GM23338 (cell line): ENCODE data around the gene NAXE. TPM values are rescaled to one million over a fixed set of nuclear protein-coding genes. Genes with fewer than 3 reads are reported as not detected.

ENCODE experiments used
- ATAC-seq: fragments of 200-7000 bp; cut with Tn5 transposase; 3 replicates; pipeline ENCODE4 v1.9.1; 2020
- DNase-seq: peaks from one replicate; pipeline ENCODE4 v3.0.0-alpha.2; 2015; ENCODE audit warnings: low spot score
- H2AFZ ChIP-seq: fragments of 200-600 bp; sonication (generic); 2 replicates; pipeline ENCODE4 v1.8.0; 2016; ENCODE audit warnings: antibody characterized with exemption, mild to moderate bottlenecking, moderate library complexity
- H3F3A ChIP-seq: fragments of 200-600 bp; sonication (generic); replicated peaks from 2 replicates; pipeline ENCODE4 v1.8.0; 2017; ENCODE audit warnings: antibody characterized with exemption, mixed run types, low read depth
- H3K27ac ChIP-seq: fragments of 200-600 bp; sonication (generic); 2 replicates; pipeline ENCODE4 v1.6.1; 2016; ENCODE audit warnings: low read depth
- H3K27me3 ChIP-seq: fragments of 200-600 bp; sonication (generic); 2 replicates; pipeline ENCODE4 v1.8.0; 2016; ENCODE audit warnings: mild to moderate bottlenecking, mixed run types, moderate library complexity; ENCODE audit not compliant: insufficient read depth
- H3K36me3 ChIP-seq: fragments of 200-600 bp; sonication (generic); 2 replicates; pipeline ENCODE4 v1.8.0; 2016; ENCODE audit warnings: mild to moderate bottlenecking; ENCODE audit not compliant: insufficient read depth
- H3K4me1 ChIP-seq: fragments of 200-600 bp; sonication (generic); 2 replicates; pipeline ENCODE4 v1.8.0; 2016; ENCODE audit warnings: mild to moderate bottlenecking, moderate library complexity; ENCODE audit not compliant: insufficient read depth
- H3K4me2 ChIP-seq: fragments of 200-600 bp; sonication (generic); 2 replicates; pipeline ENCODE4 v1.7.1; 2017; ENCODE audit warnings: mixed run types
- H3K4me3 ChIP-seq: fragments of 200-600 bp; sonication (generic); 2 replicates; pipeline ENCODE4 v1.6.1; 2016; ENCODE audit warnings: mixed run types
- H3K79me2 ChIP-seq: fragments of 200-600 bp; sonication (generic); replicated peaks from 2 replicates; pipeline ENCODE4 v1.8.0; 2017; ENCODE audit warnings: mild to moderate bottlenecking; ENCODE audit not compliant: insufficient read depth
- H3K9me2 ChIP-seq: fragments of 200-600 bp; sonication (generic); 2 replicates; pipeline ENCODE4 v1.8.0; 2017; ENCODE audit not compliant: insufficient read depth
- H4K20me1 ChIP-seq: fragments of 200-600 bp; sonication (generic); replicated peaks from 2 replicates; pipeline ENCODE4 v1.8.0; 2017; ENCODE audit warnings: mild to moderate bottlenecking; ENCODE audit not compliant: insufficient read depth
- H3K27ac Mint-ChIP-seq: 2 replicates; pipeline ENCODE4 v1.8.0; 2020; ENCODE audit warnings: inconsistent platforms, mild to moderate bottlenecking, moderate library complexity, mixed read lengths
- H3K27me3 Mint-ChIP-seq: 3 replicates; pipeline ENCODE4 v1.8.0; 2022; ENCODE audit warnings: low read depth, mild to moderate bottlenecking, moderate library complexity, mixed read lengths, inconsistent platforms; ENCODE audit not compliant: insufficient read depth, poor library complexity
- H3K36me3 Mint-ChIP-seq: 3 replicates; pipeline ENCODE4 v1.8.0; 2021; ENCODE audit warnings: low read depth, mild to moderate bottlenecking, inconsistent platforms, moderate library complexity, mixed read lengths
- H3K4me1 Mint-ChIP-seq: 3 replicates; pipeline ENCODE4 v1.8.0; 2020; ENCODE audit warnings: mild to moderate bottlenecking, inconsistent platforms, mixed read lengths
- H3K4me3 Mint-ChIP-seq: 3 replicates; pipeline ENCODE4 v1.8.0; 2021; ENCODE audit warnings: moderate library complexity, mild to moderate bottlenecking, inconsistent platforms, mixed read lengths
- H3K9me3 Mint-ChIP-seq: 3 replicates; pipeline ENCODE4 v1.8.0; 2020; ENCODE audit warnings: moderate library complexity, mild to moderate bottlenecking, inconsistent platforms, mixed read lengths
- CREB1 ChIP-seq: fragments of 250-450 bp; sonication (Bioruptor Pico); IDR thresholded peaks from 2 replicates; pipeline ENCODE4 v1.5.0; 2020; ENCODE audit warnings: low read depth, mild to moderate bottlenecking, moderate library complexity
- EZH2 ChIP-seq: fragments of 200-600 bp; sonication (generic); IDR thresholded peaks from one replicate; pipeline ENCODE4 v1.8.0; 2017; ENCODE audit warnings: antibody characterized with exemption, mild to moderate bottlenecking, low read depth; ENCODE audit not compliant: unreplicated experiment
- EZH2phosphoT487 ChIP-seq: fragments of 200-600 bp; sonication (generic); IDR thresholded peaks from one replicate; pipeline ENCODE4 v1.8.1; 2018; ENCODE audit warnings: antibody characterized with exemption; ENCODE audit not compliant: unreplicated experiment
- JUNB ChIP-seq: IDR thresholded peaks from one replicate; pipeline ENCODE4 v1.6.1; 2016; ENCODE audit warnings: antibody characterized with exemption; ENCODE audit not compliant: unreplicated experiment
- NANOG ChIP-seq: IDR thresholded peaks from 2 replicates; pipeline ENCODE4 v1.6.1; 2016; ENCODE audit warnings: antibody characterized with exemption, borderline replicate concordance
- POLR2AphosphoS5 ChIP-seq: IDR thresholded peaks from 2 replicates; pipeline ENCODE4 v1.6.1; 2016; ENCODE audit warnings: antibody characterized with exemption, low read depth
- STAT1 ChIP-seq: IDR thresholded peaks from one replicate; pipeline ENCODE4 v1.6.1; 2016; ENCODE audit warnings: antibody characterized with exemption; ENCODE audit not compliant: unreplicated experiment
- ZNF114 ChIP-seq: fragments of 250-450 bp; sonication (Bioruptor Pico); IDR thresholded peaks from 2 replicates; pipeline ENCODE4 v1.5.0; 2020; ENCODE audit warnings: mild to moderate bottlenecking, moderate library complexity
- ZNF331 ChIP-seq: fragments of 250-450 bp; sonication (Bioruptor Pico); IDR thresholded peaks from 2 replicates; pipeline ENCODE4 v1.5.0; 2020; ENCODE audit warnings: low read depth, mild to moderate bottlenecking, moderate library complexity
- polyA plus RNA-seq: library from polyadenylated mRNA; unstranded; fragments of >200 nt; fragmentation: Nextera tagmentation; extraction: Ambion mirVana; gene quantifications from 2 replicates; pipeline ENCODE4 v1.2.1, GENCODE V29; 2016
- total RNA-seq: library from RNA; depleted of rRNA; stranded (reverse); fragments of >200 nt; shearing (Covaris generic); gene quantifications from 2 replicates; pipeline ENCODE4 v1.2.3, GENCODE V29; 2014
- TF ChIP-seq, protein P1 (sequence below): IDR thresholded peaks from one replicate; pipeline ENCODE4 v1.6.1; 2018; ENCODE audit warnings: antibody characterized with exemption; ENCODE audit not compliant: unreplicated experiment
- TF ChIP-seq, protein P2 (sequence below): IDR thresholded peaks from 2 replicates; pipeline ENCODE4 v1.6.1; 2016; ENCODE audit warnings: antibody characterized with exemption
- TF ChIP-seq, protein P3 (sequence below): fragments of 250-450 bp; sonication (Bioruptor Pico); IDR thresholded peaks from 2 replicates; pipeline ENCODE4 v1.5.0; 2020; ENCODE audit warnings: mild to moderate bottlenecking, moderate library complexity
- TF ChIP-seq, protein P4 (sequence below), 2 experiments: fragments of 200-600 bp in 1 of 2; sonication (generic) in 1 of 2; conservative IDR thresholded peaks; 2 replicates each; pipeline versions ENCODE4 v1.5.1 to v1.6.1; 2016 to 2017; ENCODE audit warnings: antibody characterized with exemption in 2 of 2, low read depth in 2 of 2, mild to moderate bottlenecking in 2 of 2, moderate library complexity in 1 of 2

NAXE gene
- total and polyA plus RNA-seq, 2 experiments from 2014 or later: 82.1 to 87.5 TPM

DNA sequence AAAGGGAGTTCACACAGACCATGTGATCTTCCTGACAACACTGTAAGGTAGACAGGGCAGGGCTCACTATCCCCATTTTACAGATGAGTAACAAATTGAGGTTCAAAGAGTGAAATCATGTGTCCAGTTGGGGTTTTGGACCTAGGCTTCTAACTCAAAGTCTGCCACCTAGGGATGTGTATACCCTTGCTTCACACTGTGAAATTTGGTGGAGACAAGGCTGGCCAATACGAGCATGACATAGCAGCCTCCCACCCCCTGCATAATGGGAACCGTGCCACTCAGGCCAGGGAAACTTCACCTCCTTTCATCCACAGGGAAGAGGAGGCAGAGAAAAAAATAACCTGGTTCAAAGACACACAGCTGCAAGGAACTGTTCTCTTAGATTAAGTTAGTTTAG is 26.1 kb upstream of the NAXE start:
- no peaks in the 10 kb centered on the region for H3K9me2 ChIP-seq
- 0 out of 2 replicates have a peak, but pooled peaks cover 22% of the 10 kb centered on the region for H3K36me3 ChIP-seq
- peaks cover 7% of the 10 kb centered on the region for H4K20me1 ChIP-seq
- H3K36me3 Mint-ChIP-seq: peaks cover 37% of the 10 kb centered on the region
- H3K4me2 ChIP-seq: no peak overlapping the region
- TF ChIP-seq EZH2phosphoT487 (no peak), ZNF114 (CRISPR knock-in tag) (no peak), JUNB (no peak), ZNF331 (CRISPR knock-in tag) (no peak), NANOG (no peak), STAT1 (no peak), POLR2AphosphoS5 (no peak), EZH2 (no peak), CREB1 (CRISPR knock-in tag) (no peak)
- TF ChIP-seq, protein P1, sequence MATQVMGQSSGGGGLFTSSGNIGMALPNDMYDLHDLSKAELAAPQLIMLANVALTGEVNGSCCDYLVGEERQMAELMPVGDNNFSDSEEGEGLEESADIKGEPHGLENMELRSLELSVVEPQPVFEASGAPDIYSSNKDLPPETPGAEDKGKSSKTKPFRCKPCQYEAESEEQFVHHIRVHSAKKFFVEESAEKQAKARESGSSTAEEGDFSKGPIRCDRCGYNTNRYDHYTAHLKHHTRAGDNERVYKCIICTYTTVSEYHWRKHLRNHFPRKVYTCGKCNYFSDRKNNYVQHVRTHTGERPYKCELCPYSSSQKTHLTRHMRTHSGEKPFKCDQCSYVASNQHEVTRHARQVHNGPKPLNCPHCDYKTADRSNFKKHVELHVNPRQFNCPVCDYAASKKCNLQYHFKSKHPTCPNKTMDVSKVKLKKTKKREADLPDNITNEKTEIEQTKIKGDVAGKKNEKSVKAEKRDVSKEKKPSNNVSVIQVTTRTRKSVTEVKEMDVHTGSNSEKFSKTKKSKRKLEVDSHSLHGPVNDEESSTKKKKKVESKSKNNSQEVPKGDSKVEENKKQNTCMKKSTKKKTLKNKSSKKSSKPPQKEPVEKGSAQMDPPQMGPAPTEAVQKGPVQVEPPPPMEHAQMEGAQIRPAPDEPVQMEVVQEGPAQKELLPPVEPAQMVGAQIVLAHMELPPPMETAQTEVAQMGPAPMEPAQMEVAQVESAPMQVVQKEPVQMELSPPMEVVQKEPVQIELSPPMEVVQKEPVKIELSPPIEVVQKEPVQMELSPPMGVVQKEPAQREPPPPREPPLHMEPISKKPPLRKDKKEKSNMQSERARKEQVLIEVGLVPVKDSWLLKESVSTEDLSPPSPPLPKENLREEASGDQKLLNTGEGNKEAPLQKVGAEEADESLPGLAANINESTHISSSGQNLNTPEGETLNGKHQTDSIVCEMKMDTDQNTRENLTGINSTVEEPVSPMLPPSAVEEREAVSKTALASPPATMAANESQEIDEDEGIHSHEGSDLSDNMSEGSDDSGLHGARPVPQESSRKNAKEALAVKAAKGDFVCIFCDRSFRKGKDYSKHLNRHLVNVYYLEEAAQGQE: no peak
- TF ChIP-seq, protein P2, sequence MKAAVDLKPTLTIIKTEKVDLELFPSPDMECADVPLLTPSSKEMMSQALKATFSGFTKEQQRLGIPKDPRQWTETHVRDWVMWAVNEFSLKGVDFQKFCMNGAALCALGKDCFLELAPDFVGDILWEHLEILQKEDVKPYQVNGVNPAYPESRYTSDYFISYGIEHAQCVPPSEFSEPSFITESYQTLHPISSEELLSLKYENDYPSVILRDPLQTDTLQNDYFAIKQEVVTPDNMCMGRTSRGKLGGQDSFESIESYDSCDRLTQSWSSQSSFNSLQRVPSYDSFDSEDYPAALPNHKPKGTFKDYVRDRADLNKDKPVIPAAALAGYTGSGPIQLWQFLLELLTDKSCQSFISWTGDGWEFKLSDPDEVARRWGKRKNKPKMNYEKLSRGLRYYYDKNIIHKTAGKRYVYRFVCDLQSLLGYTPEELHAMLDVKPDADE: no peak
- TF ChIP-seq, protein P3, sequence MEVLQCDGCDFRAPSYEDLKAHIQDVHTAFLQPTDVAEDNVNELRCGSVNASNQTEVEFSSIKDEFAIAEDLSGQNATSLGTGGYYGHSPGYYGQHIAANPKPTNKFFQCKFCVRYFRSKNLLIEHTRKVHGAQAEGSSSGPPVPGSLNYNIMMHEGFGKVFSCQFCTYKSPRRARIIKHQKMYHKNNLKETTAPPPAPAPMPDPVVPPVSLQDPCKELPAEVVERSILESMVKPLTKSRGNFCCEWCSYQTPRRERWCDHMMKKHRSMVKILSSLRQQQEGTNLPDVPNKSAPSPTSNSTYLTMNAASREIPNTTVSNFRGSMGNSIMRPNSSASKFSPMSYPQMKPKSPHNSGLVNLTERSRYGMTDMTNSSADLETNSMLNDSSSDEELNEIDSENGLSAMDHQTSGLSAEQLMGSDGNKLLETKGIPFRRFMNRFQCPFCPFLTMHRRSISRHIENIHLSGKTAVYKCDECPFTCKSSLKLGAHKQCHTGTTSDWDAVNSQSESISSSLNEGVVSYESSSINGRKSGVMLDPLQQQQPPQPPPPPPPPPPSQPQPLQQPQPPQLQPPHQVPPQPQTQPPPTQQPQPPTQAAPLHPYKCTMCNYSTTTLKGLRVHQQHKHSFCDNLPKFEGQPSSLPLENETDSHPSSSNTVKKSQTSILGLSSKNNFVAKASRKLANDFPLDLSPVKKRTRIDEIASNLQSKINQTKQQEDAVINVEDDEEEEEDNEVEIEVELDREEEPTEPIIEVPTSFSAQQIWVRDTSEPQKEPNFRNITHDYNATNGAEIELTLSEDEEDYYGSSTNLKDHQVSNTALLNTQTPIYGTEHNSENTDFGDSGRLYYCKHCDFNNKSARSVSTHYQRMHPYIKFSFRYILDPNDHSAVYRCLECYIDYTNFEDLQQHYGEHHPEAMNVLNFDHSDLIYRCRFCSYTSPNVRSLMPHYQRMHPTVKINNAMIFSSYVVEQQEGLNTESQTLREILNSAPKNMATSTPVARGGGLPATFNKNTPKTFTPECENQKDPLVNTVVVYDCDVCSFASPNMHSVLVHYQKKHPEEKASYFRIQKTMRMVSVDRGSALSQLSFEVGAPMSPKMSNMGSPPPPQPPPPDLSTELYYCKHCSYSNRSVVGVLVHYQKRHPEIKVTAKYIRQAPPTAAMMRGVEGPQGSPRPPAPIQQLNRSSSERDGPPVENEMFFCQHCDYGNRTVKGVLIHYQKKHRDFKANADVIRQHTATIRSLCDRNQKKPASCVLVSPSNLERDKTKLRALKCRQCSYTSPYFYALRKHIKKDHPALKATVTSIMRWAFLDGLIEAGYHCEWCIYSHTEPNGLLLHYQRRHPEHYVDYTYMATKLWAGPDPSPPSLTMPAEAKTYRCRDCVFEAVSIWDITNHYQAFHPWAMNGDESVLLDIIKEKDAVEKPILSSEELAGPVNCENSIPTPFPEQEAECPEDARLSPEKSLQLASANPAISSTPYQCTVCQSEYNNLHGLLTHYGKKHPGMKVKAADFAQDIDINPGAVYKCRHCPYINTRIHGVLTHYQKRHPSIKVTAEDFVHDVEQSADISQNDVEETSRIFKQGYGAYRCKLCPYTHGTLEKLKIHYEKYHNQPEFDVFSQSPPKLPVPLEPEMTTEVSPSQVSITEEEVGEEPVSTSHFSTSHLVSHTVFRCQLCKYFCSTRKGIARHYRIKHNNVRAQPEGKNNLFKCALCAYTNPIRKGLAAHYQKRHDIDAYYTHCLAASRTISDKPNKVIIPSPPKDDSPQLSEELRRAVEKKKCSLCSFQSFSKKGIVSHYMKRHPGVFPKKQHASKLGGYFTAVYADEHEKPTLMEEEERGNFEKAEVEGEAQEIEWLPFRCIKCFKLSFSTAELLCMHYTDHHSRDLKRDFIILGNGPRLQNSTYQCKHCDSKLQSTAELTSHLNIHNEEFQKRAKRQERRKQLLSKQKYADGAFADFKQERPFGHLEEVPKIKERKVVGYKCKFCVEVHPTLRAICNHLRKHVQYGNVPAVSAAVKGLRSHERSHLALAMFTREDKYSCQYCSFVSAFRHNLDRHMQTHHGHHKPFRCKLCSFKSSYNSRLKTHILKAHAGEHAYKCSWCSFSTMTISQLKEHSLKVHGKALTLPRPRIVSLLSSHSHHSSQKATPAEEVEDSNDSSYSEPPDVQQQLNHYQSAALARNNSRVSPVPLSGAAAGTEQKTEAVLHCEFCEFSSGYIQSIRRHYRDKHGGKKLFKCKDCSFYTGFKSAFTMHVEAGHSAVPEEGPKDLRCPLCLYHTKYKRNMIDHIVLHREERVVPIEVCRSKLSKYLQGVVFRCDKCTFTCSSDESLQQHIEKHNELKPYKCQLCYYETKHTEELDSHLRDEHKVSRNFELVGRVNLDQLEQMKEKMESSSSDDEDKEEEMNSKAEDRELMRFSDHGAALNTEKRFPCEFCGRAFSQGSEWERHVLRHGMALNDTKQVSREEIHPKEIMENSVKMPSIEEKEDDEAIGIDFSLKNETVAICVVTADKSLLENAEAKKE (CRISPR knock-in tag): no peak
- TF ChIP-seq, protein P4, sequence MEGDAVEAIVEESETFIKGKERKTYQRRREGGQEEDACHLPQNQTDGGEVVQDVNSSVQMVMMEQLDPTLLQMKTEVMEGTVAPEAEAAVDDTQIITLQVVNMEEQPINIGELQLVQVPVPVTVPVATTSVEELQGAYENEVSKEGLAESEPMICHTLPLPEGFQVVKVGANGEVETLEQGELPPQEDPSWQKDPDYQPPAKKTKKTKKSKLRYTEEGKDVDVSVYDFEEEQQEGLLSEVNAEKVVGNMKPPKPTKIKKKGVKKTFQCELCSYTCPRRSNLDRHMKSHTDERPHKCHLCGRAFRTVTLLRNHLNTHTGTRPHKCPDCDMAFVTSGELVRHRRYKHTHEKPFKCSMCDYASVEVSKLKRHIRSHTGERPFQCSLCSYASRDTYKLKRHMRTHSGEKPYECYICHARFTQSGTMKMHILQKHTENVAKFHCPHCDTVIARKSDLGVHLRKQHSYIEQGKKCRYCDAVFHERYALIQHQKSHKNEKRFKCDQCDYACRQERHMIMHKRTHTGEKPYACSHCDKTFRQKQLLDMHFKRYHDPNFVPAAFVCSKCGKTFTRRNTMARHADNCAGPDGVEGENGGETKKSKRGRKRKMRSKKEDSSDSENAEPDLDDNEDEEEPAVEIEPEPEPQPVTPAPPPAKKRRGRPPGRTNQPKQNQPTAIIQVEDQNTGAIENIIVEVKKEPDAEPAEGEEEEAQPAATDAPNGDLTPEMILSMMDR (conservative IDR thresholded peaks at IDR 0.05; ENCODE audit: low read depth in 2 of 2): no peak
- peaks cover 5% of the 10 kb centered on the region for H3K27me3 Mint-ChIP-seq
- H3K4me3 Mint-ChIP-seq: no peak overlapping the region
- H3K79me2 ChIP-seq: peaks cover 4% of the 10 kb centered on the region
- H3K27ac ChIP-seq: no peak overlapping the region
- H2AFZ ChIP-seq: no peak overlapping the region
- H3K9me3 Mint-ChIP-seq: no peaks in the 10 kb centered on the region
- DNase-seq (no peak), ATAC-seq (no peak)
- no peak overlapping the region for H3K27ac Mint-ChIP-seq
- no peaks in the 10 kb centered on the region for H3K4me1 Mint-ChIP-seq
- 0 out of 2 replicates have a peak, but pooled peaks cover 3% of the 10 kb centered on the region for H3F3A ChIP-seq
- H3K4me1 ChIP-seq: no peaks in the 10 kb centered on the region
- H3K27me3 ChIP-seq: no peaks in the 10 kb centered on the region
- H3K4me3 ChIP-seq: no peak overlapping the region
